Psoas muscle (tissue), 8 donors: ENCODE data around the gene PGBD2. TPM values are rescaled to one million over a fixed set of nuclear protein-coding genes. Genes with fewer than 3 reads are reported as not detected.
"Not testable (repeated sequence)": the region's sequence is repeated elsewhere in the genome, so short reads cannot be mapped to it uniquely, and the experiment has no call there.

ENCODE experiments used
- ATAC-seq, 4 donors: fragments of 200-7000 bp; cut with Tn5 transposase; one replicate each; pipeline ENCODE4 v1.9.1; 2020; ENCODE audit warnings: moderate library complexity in 3 of 4, mild to moderate bottlenecking in 2 of 4
- DNase-seq, 2 donors: peaks; one replicate each; pipeline ENCODE4 v3.0.0-alpha.2; 2020
- H3K27ac ChIP-seq: fragments of 200-600 bp; one replicate; pipeline ENCODE4 v1.8.0; 2022
- H3K27me3 ChIP-seq, 3 donors: fragments of 200-600 bp in 1 of 3; one replicate each; pipeline versions ENCODE4 v1.6.1 to v1.8.0; 2013 to 2022; ENCODE audit warnings: low read length in 2 of 3, mild to moderate bottlenecking in 2 of 3, moderate library complexity in 1 of 3; ENCODE audit not compliant: insufficient read depth in 3 of 3
- H3K36me3 ChIP-seq, 2 donors: fragments of 200-600 bp in 1 of 2; one replicate each; pipeline versions ENCODE4 v1.6.1 to v1.8.0; 2013 to 2022; ENCODE audit warnings: low read depth in 1 of 2, mild to moderate bottlenecking in 1 of 2, moderate library complexity in 1 of 2; ENCODE audit not compliant: insufficient read depth in 1 of 2
- H3K4me1 ChIP-seq: fragments of 200-600 bp; one replicate; pipeline ENCODE4 v1.8.0; 2022
- H3K4me3 ChIP-seq: fragments of 200-600 bp; one replicate; pipeline ENCODE4 v1.8.0; 2022; ENCODE audit warnings: mild to moderate bottlenecking
- H3K9me3 ChIP-seq: fragments of 200-600 bp; one replicate; pipeline ENCODE4 v1.8.0; 2022
- CTCF ChIP-seq: fragments of 200-600 bp; IDR thresholded peaks from one replicate; pipeline ENCODE4 v1.8.0; 2022; ENCODE audit warnings: antibody characterized with exemption
- WGBS, 3 donors: extraction: QIAGEN DNeasy Blood & Tissue Kit; methylation state at CpG; one replicate each; pipeline versions ENCODE4 v1.1.6 to v1.1.7; 2013; 5-methylcytosine and 5-hydroxymethylcytosine counted together
- intact Hi-C, 2 donors: fragments of 100-400 bp; cut with DNase I; formaldehyde crosslinking; loops; one replicate each; pipeline versions ENCODE4 v1.11.0 to v1.14.2; 2022
- polyA plus RNA-seq, 3 donors: library from polyadenylated mRNA; stranded (reverse); fragments of 200-250 nt; gene quantifications; one replicate each; pipeline ENCODE4 v1.2.3, GENCODE V29; 2013
- total RNA-seq, 4 donors: library from RNA; stranded (reverse); fragmentation: NEBNext Ultra II Directional in 2 of 4; extraction: Animal tissue kit (Norgen Biotek cat#: 25700) in 2 of 4; gene quantifications; one replicate each; pipeline versions ENCODE4 v1.2.1 to v1.2.4, GENCODE V29; 2021 to 2023
- donor health status: healthy with polysubstance abuse.
- donor health status: DM: no; HTN: no; CAD: no; lungs with moderate emphysema.
- donor health status: Bipolar disorder and iron deficiency.
- donor health status: healthy.
- donor health status: DM: yes; HTN: yes; CAD: no.
- donor health status: DM: no; HTN: no; CAD: no.
- donor health status: DM: no; HTN: no; CAD: no.
- donor health status: DM: yes; HTN: yes; CAD: no.

Gene PGBD2
- total and polyA plus RNA-seq, 7 donors = 1.3 to 3.9 (median 2.0) TPM

GRCh38 chr1:248924696-248925532, 18.9 kb downstream of the PGBD2 start:
- 65 to 66% (median 65%) methylated on average over 8 to 10 of the region's 10 CpGs for WGBS, 3 donors
- TF ChIP-seq CTCF = peak; percentile 58
- H3K36me3 ChIP-seq = peaks cover 0 to 4% of the 10 kb centered on the region in 2 donors
- ATAC-seq = peak in 2 of 4 donors; percentile 59 to 81
- H3K9me3 ChIP-seq = no peaks in the 10 kb centered on the region
- no peak overlapping the region for H3K27ac ChIP-seq
- no peak for DNase-seq
- H3K27me3 ChIP-seq = no peaks in the 10 kb centered on the region
- intact Hi-C loops = no loop called here
- H3K4me1 ChIP-seq = peaks cover 4% of the 10 kb centered on the region
- H3K4me3 ChIP-seq = no peak overlapping the region

- H3K27me3 ChIP-seq, H3K4me3 ChIP-seq, intact Hi-C loops, DNase-seq, H3K36me3 ChIP-seq, ATAC-seq, H3K4me1 ChIP-seq, H3K27ac ChIP-seq, H3K9me3 ChIP-seq: not testable (repeated sequence)
- WGBS, 3 donors = 82 to 84% (median 83%) methylated on average over 4 of the region's 4 CpGs
Measured at GRCh38 chr1:248925859-248926258, 19.8 kb downstream of the PGBD2 start.

GRCh38 chr1:248926401-248927182, 20.6 kb downstream of the PGBD2 start:
- no peak overlapping the region for H3K4me3 ChIP-seq
- H3K4me1 ChIP-seq = peaks cover 4% of the 10 kb centered on the region
- WGBS, 3 donors = 84 to 88% (median 85%) methylated on average over 7 of the region's 7 CpGs
- no peaks in the 10 kb centered on the region for H3K9me3 ChIP-seq
- no peak overlapping the region for H3K27ac ChIP-seq
- DNase-seq = no peak
- no peak for ATAC-seq
- H3K36me3 ChIP-seq = peaks cover 0 to 4% of the 10 kb centered on the region in 2 donors
- no peaks in the 10 kb centered on the region for H3K27me3 ChIP-seq
- no peak for TF ChIP-seq CTCF
- intact Hi-C loops = no loop called here

- H3K27me3 ChIP-seq, H3K4me1 ChIP-seq, H3K9me3 ChIP-seq, ATAC-seq, H3K4me3 ChIP-seq, H3K36me3 ChIP-seq, H3K27ac ChIP-seq, intact Hi-C loops, DNase-seq: not testable (repeated sequence)
- 69 to 85% (median 76%) methylated on average over 3 of the region's 3 CpGs for WGBS, 3 donors
Measured at GRCh38 chr1:248927283-248927682, 21.2 kb downstream of the PGBD2 start.

- DNase-seq, H3K36me3 ChIP-seq, H3K4me1 ChIP-seq, H3K27me3 ChIP-seq, H3K27ac ChIP-seq, ATAC-seq, H3K4me3 ChIP-seq, intact Hi-C loops, H3K9me3 ChIP-seq: not testable (repeated sequence)
Measured at GRCh38 chr1:248928122-248928521, 22.1 kb downstream of the PGBD2 start.

- DNase-seq, ATAC-seq, H3K4me3 ChIP-seq, H3K27ac ChIP-seq, H3K9me3 ChIP-seq, intact Hi-C loops, H3K4me1 ChIP-seq, H3K36me3 ChIP-seq, H3K27me3 ChIP-seq: not testable (repeated sequence)
- WGBS, 3 donors = 91 to 96% (median 95%) methylated on average over 4 of the region's 4 CpGs
Measured at GRCh38 chr1:248930037-248930436, 24.0 kb downstream of the PGBD2 start.

- H3K9me3 ChIP-seq, H3K27me3 ChIP-seq, H3K36me3 ChIP-seq, ATAC-seq, H3K4me3 ChIP-seq, intact Hi-C loops, H3K4me1 ChIP-seq, DNase-seq, H3K27ac ChIP-seq: not testable (repeated sequence)
- WGBS, 3 donors = 64 to 67% (median 66%) methylated on average over 3 to 8 of the region's 9 CpGs
Measured at GRCh38 chr1:248938173-248938809, 32.3 kb downstream of the PGBD2 start.

- ATAC-seq, intact Hi-C loops, H3K36me3 ChIP-seq, H3K27ac ChIP-seq, H3K4me3 ChIP-seq, H3K27me3 ChIP-seq, H3K9me3 ChIP-seq, DNase-seq, H3K4me1 ChIP-seq: not testable (repeated sequence)
- 64 to 71% (median 69%) methylated on average over 11 to 37 of the region's 77 CpGs for WGBS, 3 donors
Measured at GRCh38 chr1:248944134-248944999, 38.3 kb downstream of the PGBD2 start.
